HG02970 (cell line): ENCODE data around the gene ZNF569.
"Not testable (repeated sequence)": the region's sequence is repeated elsewhere in the genome, so short reads cannot be mapped to it uniquely, and the experiment has no call there.

Experiments
- ATAC-seq: cut with Tn5 transposase; IDR thresholded peaks from one replicate; pipeline ENCODE4 v1.9.1; 2021; ENCODE audit warnings: mild to moderate bottlenecking, moderate library complexity, moderate number of reproducible peaks; ENCODE audit not compliant: unreplicated experiment, low FRiP score

Gene ZNF569

DNA sequence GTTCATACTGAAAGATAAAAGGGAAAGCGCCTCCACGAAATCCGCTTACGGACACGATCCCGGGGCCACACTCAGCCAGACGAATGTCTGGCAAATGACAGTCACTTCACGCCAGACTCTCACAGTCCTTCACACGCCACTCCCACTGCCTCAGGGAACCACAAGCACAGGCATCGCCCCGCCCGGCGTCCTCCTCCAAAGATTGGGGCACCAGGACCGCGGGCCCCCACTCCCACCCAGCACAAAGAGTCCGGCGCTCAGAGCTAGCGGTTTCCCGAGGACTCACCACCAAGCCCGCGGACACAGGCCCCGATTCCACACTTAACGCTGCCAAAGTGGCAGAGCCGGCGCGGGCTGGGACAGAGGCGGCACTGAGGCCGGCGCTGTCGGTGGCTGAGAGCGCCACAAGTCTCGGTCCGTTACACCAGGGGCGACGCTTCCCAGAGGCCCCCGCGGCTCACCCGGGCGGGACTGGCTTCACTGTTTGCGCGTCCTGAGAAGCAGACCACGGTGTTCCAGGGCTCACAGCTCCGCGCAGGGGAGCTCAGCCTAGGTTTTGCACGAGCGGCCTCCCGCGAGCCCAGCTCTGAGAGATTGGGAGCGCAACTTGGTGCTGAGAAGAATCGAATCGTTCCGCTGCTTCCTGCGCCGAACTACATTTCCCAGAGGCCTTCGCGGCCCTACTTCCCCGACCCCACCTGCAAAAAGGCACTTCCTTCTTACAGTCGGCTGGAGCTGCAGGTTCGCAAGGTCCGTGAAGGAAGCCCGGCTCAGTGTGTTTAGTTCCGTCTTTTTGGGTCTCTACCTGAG lies at the start of gene ZNF569:
Gene ZNF569, minus strand, starts transcription at position 647 of the 810 bp plus-strand sequence. CDS start 22,523 bp downstream, outside the sequence.
- peak; percentile 65 for ATAC-seq

DNA sequence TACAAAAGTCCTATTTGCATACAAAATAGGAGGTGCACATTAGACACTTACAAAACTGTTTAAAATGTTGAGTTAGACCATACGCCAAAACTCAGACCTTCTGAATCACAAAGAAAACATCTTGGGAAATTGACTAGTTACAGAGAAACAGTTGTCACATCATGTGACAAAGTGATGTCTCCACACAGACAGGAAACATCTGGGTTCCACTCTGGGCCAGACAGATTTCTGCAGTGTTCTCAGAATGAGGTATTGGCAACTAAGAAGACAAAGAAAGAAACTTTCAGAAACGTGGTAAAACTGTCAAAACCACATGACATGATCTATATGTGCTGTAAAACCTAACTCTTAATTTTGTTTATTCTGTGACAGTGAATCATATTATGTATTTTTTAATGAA lies 46.2 kb upstream of the ZNF569 start:
- ATAC-seq: no peak

DNA sequence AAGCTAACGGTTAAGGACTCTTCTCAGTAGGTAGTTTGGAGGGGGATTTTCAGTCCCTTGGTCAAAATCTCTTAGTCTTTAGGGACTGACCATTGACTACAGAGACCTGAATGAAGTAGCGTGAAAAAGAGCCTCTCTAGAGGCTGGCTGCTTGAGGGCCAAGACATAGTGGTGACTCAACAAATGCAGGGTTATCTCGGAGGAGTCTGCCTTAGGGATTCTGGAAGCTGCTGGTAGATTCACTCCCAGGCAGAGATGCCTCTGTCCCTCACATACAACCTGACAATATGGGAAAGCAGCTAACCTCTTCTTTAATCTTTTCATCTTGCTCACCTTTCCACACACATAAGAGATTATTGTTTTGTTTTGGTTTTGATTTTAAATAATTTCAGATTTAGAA lies 44.6 kb upstream of the ZNF569 start:
- ATAC-seq: no peak

DNA sequence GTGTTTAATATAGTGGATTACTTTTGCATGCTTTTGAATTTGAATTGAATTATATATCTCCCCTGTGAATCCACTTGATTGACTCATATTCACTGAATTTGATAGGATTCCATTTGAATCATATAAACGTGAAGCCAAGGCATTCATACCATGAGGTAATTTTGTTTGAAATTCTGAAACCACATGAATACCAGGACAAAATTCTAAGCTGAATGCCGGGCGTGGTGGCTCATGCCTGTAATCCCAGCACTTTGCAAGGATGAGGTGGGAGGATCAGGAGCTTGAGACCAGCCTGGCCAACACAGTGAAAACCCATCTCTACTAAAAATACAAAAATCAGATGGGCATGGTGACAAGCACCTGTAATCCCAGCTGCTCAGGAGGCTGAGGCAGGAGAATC lies 43.9 kb upstream of the ZNF569 start:
- ATAC-seq: no peak

DNA sequence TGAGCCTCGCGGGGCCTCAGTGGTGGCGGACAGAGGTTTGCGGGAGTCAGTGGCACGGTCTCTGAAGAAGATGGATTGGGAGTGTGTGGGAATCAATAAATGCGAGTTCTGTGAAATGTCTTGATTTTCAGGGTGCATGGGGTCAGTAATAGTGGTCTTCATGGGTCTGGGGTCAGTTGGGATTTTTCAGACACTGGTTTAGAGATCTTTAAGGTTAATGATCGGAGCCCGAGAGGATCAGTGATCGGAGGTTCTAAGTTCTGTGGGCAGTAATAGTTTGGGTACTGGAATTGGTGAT lies 39.9 kb upstream of the ZNF569 start:
- no peak for ATAC-seq

DNA sequence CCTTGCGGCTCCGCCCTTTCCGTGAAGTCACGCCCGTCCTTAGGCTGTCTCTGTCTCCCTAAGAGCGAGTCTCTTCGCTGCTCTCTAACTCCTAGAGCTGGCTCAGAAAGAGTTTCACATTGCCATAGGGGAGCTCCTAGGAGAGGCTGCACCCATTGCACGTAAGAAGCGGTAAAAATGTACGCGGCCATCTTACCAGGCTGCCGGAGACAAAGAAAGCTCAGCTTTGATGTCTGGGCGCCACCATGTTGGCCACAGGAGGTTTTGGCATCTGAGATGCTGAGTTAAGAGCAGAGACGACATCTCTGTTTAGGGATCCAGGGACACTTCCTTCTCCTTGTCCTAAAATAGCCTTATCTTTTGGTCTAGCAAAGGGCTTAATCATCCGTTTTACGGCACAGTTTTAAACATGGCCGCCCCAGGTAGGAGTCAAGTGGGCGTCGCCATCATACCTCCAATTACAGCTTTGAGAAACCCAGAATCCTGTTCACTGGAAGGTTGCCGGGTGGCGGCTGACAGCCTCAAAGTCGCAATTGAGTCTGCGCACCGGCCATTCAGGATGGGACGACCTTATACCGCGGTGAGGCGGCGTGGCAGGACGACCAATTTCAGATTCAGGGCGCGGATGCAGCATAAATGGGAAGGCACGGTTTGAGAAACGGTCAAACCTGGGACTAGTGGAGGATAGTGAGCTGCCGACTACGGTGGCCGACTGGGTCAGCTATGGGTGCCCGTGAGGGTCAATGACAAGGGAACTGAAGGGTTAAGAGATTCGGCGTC lies 39.3 kb upstream of the ZNF569 start, which contains the start of gene ZNF793:
Gene ZNF793, plus strand, starts transcription at position 553 of the 780 bp plus-strand sequence. CDS start 16,501 bp downstream, outside the sequence.
- ATAC-seq: peak; percentile 75

DNA sequence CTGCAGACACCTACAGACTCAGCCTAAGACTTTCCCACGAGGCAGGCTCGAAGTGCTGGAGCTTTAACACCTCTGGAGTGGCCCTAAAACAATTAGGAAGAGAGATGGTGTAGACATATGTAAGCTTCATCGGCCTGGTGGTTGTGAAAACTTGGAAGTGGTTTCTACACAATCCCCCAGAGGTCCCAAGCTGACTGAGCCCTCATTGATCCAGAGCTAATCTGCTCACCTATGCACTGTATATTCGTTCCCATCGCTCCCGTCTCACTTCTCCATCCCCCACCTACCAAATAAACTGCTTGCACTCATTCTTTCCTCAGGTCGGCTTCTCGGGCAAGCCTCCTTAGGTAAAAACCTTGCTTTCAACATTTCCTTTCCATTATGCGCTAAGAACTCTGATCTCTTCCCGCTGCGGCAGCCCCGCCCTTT lies 38.7 kb upstream of the ZNF569 start:
- no peak for ATAC-seq

DNA sequence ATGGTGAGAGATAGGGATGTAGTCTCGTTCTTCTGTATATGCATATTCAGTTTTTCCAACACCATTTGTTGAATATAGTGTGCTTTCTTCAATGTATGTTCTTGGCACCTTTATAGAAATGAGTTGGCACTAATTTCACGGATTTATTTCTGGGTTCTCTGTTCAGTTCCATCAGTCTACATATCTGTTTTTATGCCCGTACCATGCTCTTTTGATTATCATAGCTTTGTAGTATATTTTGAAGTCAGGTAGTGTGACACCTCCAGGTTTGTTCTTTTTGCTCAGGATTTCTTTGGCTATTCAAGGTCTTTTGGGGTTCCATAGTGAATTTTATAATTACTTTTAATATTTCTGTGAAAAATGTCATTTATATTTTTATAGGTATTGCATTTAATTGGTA lies 25.0 kb upstream of the ZNF569 start:
- ATAC-seq: no peak

DNA sequence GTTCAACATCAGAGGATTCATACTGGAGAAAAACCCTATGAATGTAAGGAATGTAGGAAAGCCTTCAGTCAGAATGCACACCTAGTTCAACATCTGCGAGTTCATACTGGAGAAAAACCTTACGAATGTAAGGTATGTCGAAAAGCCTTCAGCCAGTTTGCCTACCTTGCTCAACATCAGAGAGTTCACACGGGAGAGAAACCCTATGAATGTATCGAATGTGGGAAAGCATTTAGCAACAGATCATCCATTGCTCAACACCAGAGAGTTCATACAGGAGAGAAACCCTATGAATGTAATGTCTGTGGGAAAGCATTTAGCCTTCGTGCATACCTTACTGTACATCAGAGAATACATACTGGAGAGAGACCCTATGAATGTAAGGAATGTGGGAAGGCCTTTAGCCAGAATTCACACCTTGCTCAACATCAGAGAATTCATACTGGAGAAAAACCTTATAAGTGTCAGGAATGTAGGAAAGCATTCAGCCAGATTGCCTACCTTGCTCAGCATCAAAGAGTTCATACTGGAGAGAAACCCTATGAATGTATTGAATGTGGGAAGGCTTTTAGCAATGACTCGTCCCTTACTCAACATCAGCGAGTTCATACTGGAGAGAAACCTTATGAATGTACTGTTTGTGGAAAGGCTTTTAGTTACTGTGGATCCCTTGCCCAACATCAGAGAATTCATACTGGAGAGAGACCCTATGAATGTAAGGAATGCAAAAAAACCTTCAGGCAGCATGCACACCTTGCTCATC lies 17.3 kb upstream of the ZNF569 start:
- no peak for ATAC-seq

DNA sequence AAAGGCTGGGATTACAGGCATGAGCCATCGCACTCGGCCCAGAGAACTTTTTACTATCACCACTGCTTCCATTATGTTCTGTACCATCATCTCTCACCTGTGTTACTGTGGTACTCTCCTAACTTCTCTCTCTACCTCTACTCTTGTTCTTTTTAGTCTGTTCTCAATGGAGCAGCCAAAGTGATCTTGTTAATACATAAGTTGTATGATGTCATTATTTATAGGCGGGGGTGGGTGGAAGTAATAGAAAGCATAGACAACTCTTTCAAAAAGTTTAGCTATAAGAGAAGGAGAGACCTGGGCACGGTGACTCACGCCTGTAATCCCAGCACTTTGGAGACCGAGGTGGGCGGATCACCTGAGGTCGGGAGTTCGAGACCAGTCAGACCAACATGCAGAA lies 4.9 kb upstream of the ZNF569 start:
- ATAC-seq: no peak

DNA sequence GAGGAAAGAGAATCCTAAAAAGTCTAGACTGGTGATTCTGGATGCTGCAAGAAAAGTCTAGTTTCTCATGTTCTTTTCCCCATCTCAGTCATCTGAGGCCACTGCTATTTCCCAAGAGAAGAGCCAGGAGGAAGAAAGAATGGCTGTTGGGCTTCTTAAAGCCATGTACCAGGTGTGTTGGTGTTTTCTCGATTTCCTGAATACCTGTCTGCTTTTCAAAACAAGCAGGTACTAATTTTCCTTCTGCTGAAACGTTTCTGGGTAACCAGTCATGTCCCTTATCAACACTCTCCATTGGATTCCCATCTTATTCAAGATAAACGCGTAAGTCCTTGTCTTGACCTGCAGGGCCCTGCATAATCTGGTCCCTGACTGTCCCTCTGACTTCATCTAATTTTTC lies 3.0 kb upstream of the ZNF569 start:
- no peak for ATAC-seq

DNA sequence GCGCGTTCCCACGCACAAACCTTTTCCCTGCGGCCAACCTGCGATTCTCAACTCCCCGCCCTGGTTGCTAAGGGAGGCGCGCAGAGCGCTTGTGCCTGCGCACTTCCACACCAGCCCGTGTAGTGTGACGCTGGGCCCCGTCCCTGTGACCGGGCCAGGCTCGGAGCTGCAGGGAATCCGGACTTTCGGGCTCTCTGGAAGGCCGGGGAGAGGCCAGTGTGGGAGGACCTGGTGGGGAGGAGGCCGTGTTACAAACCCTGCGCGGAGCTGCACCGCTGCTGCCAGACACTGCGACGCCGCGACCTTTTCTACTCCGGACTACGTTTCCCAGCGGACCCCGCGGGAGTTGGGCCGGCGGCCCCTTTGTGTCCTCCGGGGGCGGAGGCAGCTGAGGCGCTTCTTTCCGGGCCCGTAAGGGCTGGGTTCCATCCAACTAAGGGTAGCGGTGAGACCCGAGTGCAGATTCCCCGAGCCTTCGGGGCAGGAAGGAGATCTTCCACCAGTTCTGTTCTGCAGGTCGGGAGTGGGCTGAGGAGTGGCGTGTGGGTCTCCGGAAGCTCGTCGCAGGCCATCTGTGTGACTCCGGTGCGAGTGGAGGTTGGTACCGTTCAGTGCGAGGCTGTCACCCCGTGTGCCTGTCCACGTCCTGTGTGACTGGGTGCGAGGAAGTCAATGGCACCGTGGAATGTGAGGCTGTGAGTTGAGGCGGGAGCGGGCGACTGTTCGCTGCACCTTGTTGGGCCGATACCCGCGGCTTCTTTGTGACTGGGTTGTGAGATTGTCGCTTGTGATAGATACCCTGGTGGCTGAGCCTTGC lies 1.9 kb upstream of the ZNF569 start, which contains the start of gene ZNF570:
Gene ZNF570, plus strand, starts transcription at position 396 of the 817 bp plus-strand sequence. CDS start 999 bp downstream, outside the sequence.
- ATAC-seq: peak; percentile 59

DNA sequence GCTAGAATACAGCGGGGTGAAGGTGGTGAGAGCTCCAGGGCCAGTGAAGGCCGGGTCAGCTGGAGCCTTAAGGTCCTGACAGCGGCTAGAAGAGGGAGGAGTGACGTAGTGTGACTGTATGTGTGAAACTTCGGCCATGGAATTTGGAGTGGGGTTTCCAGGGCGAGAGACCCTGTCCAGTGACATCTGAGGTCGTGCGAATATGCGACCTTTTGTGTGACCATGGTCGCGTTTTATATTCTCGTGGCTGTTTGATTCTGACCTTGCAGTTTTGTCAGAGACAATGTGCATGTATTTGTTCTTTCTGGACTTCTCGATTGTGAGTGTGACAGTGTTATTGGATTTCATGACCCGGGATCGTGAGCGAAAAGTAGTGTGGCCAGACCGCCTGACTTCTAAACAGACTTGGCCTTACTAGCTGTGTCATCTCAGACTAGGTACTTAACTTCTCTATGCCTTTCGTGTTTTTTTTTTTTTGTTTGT lies 405 bp upstream of the ZNF569 start:
- ATAC-seq: no peak

DNA sequence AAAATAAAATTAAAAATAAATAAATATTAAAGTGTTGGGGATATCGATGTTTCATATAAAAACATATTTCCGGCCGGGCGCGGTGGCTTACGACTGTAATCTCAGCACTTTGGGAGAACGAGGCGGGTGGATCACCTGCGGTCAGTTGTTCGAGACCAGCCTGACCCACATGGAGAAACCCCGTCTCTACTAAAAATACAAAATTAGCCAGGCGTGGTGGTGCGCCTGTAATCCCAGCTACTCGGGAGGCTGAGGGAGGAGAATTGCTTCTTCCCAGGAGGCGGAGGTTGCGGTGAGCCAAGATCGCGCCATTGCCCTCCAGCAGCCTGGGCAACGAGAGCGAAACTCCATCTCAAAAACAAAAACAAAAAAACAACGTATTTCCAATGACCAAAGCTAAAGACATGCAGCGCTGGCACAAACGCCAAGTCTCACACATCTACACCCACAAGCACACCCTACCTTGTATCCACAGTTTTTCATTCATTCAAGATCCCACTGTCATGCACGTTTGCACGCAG lies 907 bp downstream of the ZNF569 start:
- no peak for ATAC-seq

DNA sequence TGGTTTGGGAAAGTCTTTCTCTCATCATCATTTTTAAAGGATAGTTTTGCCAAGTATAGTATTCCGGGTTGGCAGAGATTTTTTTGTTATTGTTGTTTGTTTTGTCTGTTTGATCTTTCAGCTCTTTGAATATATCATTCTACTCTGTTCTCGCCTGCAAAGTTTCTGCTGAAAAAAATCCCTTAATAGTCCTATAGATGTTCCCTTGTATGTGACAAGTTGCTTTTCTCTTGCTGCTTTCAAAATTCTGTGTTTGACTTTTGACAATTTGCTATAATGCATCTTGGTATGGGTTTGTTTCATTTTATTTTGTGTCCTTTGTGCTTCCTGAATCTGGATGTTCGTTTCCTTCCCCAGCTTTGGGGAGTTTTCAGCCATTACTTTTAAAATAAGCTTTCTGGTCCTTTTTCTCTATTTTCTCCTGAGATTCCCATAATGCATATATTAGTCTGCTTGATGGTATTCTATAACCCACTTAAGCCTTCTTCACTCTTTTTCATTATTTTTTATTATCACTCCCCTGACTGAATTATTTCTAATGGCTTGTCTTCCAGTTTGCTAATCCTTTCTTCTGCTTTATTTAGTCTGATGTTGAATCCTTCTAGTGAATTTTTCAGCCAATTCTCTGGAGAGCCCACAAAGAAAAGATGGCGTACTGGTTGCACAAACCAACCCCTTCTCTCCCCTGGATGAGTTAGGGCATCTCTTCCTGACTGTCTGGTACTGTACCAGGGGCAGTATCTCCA lies 14.6 kb downstream of the ZNF569 start:
- ATAC-seq: no peak

DNA sequence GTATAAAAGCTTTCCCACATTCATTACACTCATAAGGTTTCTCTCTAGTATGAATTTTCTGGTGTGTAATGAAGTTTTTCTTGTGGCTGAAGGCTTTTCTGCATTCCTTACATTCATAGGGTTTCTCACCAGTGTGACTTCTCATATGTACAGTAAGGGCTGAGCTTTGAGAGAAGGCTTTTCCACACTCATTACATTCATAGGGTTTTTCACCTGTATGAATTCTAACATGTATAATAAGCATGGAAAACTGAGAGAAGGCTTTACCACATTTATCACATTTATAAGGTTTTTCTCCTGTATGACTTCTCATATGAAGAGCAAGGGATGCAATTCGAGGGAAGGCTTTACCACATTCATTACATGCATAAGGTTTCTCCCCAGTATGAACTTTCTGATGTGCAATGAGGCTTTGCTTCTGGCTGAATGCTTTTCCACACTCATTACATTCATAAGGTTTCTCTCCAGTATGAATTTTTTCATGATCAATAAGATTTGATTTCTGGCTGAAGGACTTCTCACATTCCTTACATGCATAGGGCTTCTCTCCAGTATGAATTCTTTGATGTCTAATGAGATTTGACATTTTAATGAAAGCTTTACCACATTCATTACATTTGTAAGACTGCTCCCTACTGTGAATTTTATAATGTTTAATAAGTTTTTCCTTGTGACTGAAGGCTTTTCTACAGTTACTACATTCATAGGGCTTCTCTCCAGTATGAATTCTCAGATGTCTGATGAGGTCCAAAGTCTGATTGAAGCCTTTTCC lies 53.7 kb downstream of the ZNF569 start:
- ATAC-seq: no peak

DNA sequence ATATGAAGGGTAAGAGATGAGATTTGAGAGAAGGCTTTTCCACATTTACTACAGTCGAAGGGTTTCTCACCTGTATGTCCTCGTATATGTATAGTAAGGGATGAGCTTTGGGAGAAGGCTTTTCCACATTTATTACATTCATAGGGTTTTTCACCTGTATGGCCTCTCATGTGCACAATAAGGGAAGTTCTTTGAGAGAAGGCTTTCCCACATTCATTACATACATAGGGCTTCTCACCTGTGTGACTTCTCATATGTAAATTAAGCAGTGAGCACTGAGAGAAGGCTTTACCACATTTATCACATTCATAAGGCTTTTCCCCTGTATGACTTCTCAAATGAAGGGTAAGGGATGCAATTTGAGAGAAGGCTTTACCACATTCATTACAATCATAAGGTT lies 54.5 kb downstream of the ZNF569 start:
- ATAC-seq: no peak

DNA sequence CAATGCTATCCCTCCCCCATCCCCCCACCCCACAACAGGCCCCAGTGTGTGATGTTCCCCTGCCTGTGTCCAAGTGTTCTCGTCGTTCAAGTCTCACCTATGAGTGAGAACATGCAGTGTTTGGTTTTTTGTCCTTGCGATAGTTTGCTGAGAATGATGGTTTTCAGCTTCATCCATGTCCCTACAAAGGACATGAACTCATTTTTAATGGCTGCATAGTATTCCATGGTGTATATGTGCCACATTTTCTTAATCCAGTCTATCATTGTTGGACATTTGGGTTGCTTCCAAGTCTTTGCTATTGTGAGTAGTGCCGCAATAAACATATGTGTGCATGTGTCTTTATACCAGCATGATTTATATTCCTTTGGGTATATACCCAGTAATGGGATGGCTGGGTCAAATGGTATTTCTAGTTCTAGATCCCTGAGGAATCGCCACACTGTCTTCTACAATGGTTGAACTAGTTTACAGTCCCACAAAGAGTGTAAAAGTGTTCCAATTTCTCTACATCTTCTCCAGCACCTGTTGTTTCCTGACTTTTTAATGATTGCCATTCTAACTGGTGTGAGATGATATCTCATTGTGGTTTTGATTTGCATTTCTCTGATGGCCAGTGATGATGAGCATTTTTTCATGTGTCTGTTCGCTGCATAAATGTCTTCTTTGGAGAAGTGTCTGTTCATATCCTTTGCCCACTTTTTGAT lies 61.0 kb downstream of the ZNF569 start:
- not testable (repeated sequence) for ATAC-seq
